ENCODE measurements around the gene ZNF518B. TPM values are rescaled to one million over a fixed set of nuclear protein-coding genes. Genes with fewer than 3 reads are reported as not detected.

Gene ZNF518B
- total and polyA plus RNA-seq, 2 donors (not counting 3 experiments of a cell fraction or from before 2014, with no cell fraction given) = 9.5 to 28.3 TPM

- H3K27ac ChIP-seq (ENCODE audit: insufficient read depth, low read depth, low read length) = no peak overlapping the region
- no peak for FAIRE-seq
- CTCF ChIA-PET = interaction anchor here (0.9 to 1.8 kb wide), 3 partner anchors 48 to 248 kb away, joined by 3 to 9 read pairs (median 5); no protein-coding TSS in a partner anchor
- H3K4me3 ChIP-seq (replicated peaks in 1 of 3; ENCODE audit: insufficient read depth in 1 of 3, low read depth in 1 of 3, low read length in 3 of 3) = no peak overlapping the region
- H3K36me3 ChIP-seq (ENCODE audit: control insufficient read depth in 2 of 2, extremely low read depth in 1 of 2, insufficient read depth in 2 of 2, low read length in 2 of 2) = no peaks in the 10 kb centered on the region
- H2AFZ ChIP-seq (ENCODE audit: low read depth, low read length) = no peak overlapping the region
- no peak overlapping the region for H3K9ac ChIP-seq (replicated peaks; ENCODE audit: extremely low read depth, insufficient read depth, low read length)
- TF ChIP-seq EZH2 (IDR thresholded peaks at IDR 0.05; ENCODE audit: borderline replicate concordance, low read depth, low read length, severe bottlenecking) (no peak), MYC (IDR thresholded peaks at IDR 0.05; ENCODE audit: low read depth, low read length) (no peak), POLR2AphosphoS5 (IDR thresholded peaks at IDR 0.05; ENCODE audit: insufficient read depth, low read depth, low read length) (no peak), GATA2 (IDR thresholded peaks at IDR 0.05; ENCODE audit: insufficient read depth, insufficient read length, low read depth, low read length) (no peak), FOS (IDR thresholded peaks at IDR 0.05; ENCODE audit: borderline replicate concordance, insufficient read depth, low read length) (no peak)
- dilution Hi-C loops (cut with MboI; ENCODE audit: extremely low pct_ligation_motif_present, low sequenced_read_pairs) (no loop called here), intact Hi-C loops (cut with micrococcal nuclease) (no loop called here)
- no peak overlapping the region for H3K4me2 ChIP-seq (ENCODE audit: insufficient read depth, low read length)
- no peak for DNase-seq (ENCODE audit: low read depth, low spot score)
- no TSS peak for BruUV-seq (replicated peaks)
- no peaks in the 10 kb centered on the region for H3K9me3 ChIP-seq (replicated peaks; ENCODE audit: control insufficient read depth, insufficient read depth, low read length)
- POLR2A ChIA-PET = no interaction called here
- peaks cover 2% of the 10 kb centered on the region for H4K20me1 ChIP-seq (replicated peaks; ENCODE audit: control insufficient read depth, extremely low read depth, insufficient read depth, low read length)
- H3K27me3 ChIP-seq (ENCODE audit: control insufficient read depth in 2 of 2, insufficient read depth in 2 of 2, low read length in 2 of 2) = no peaks in the 10 kb centered on the region
- no peaks in the 10 kb centered on the region for H3K4me1 ChIP-seq (ENCODE audit: control insufficient read depth, extremely low read depth, insufficient read depth, low read length)
- H3K79me2 ChIP-seq (ENCODE audit: control insufficient read depth, insufficient read depth, low read length) = no peaks in the 10 kb centered on the region
- H3K9me1 ChIP-seq (replicated peaks; ENCODE audit: control insufficient read depth, extremely low read depth, insufficient read depth, low read length) = no peaks in the 10 kb centered on the region
These were observed 44.0 kb downstream of the ZNF518B start for GRCh38 chr4:10413177-10413576.

- ChIA-PET POLR2A (no interaction called here), CTCF (interaction anchor here (1.4 to 7.2 kb wide), 6 partner anchors 10 to 247 kb away, joined by 4 to 123 read pairs (median 14); no protein-coding TSS in a partner anchor)
- no peaks in the 10 kb centered on the region for H3K36me3 ChIP-seq (ENCODE audit: control insufficient read depth in 2 of 2, extremely low read depth in 1 of 2, insufficient read depth in 2 of 2, low read length in 2 of 2)
- no peak overlapping the region for H3K4me2 ChIP-seq (ENCODE audit: insufficient read depth, low read length)
- peaks cover 2 to 5% of the 10 kb centered on the region in 2 experiments for H3K27me3 ChIP-seq (ENCODE audit: control insufficient read depth in 2 of 2, insufficient read depth in 2 of 2, low read length in 2 of 2)
- H3K9me3 ChIP-seq (replicated peaks; ENCODE audit: control insufficient read depth, insufficient read depth, low read length) = no peaks in the 10 kb centered on the region
- H4K20me1 ChIP-seq (replicated peaks; ENCODE audit: control insufficient read depth, extremely low read depth, insufficient read depth, low read length) = no peaks in the 10 kb centered on the region
- H2AFZ ChIP-seq (ENCODE audit: low read depth, low read length) = no peak overlapping the region
- intact Hi-C loops (cut with micrococcal nuclease) = loop anchor here (2.0 kb wide), 1 partner anchor 133 kb away; no protein-coding TSS in a partner anchor
- H3K4me1 ChIP-seq (ENCODE audit: control insufficient read depth, extremely low read depth, insufficient read depth, low read length) = no peaks in the 10 kb centered on the region
- DNase-seq (ENCODE audit: low read depth, low spot score) (no peak), FAIRE-seq (no peak)
- H3K4me3 ChIP-seq (replicated peaks in 1 of 3; ENCODE audit: insufficient read depth in 1 of 3, low read depth in 1 of 3, low read length in 3 of 3) = no peak overlapping the region
- dilution Hi-C loops (cut with MboI; ENCODE audit: extremely low pct_ligation_motif_present, low sequenced_read_pairs) = no loop called here
- no peaks in the 10 kb centered on the region for H3K79me2 ChIP-seq (ENCODE audit: control insufficient read depth, insufficient read depth, low read length)
- no peak overlapping the region for H3K9ac ChIP-seq (replicated peaks; ENCODE audit: extremely low read depth, insufficient read depth, low read length)
- BruUV-seq (replicated peaks) = no TSS peak
- no peaks in the 10 kb centered on the region for H3K9me1 ChIP-seq (replicated peaks; ENCODE audit: control insufficient read depth, extremely low read depth, insufficient read depth, low read length)
- TF ChIP-seq GATA2 (IDR thresholded peaks at IDR 0.05; ENCODE audit: insufficient read depth, insufficient read length, low read depth, low read length) = no peak
- H3K27ac ChIP-seq (ENCODE audit: insufficient read depth, low read depth, low read length) = no peak overlapping the region
These were observed 51.6 kb downstream of the ZNF518B start for GRCh38 chr4:10405672-10406071.

Data from endothelial cell of umbilical vein (primary cell).